Stimulated activated CD4-positive, alpha-beta T cell treated with anti-CD3 and anti-CD28 coated beads, Interleukin-4, amount 100 ng/mL, for 48 hours (primary cell): ENCODE measurements around the gene FSD2.
"Not testable (repeated sequence)": the region's sequence is repeated elsewhere in the genome, so short reads cannot be mapped to it uniquely, and the experiment has no call there.

Experiments used
- DNase-seq, 2 donors: peaks; one replicate each; pipeline ENCODE4 v3.0.0-alpha.2; 2020; ENCODE audit warnings: low read depth in 2 of 2

The FSD2 gene

DNA sequence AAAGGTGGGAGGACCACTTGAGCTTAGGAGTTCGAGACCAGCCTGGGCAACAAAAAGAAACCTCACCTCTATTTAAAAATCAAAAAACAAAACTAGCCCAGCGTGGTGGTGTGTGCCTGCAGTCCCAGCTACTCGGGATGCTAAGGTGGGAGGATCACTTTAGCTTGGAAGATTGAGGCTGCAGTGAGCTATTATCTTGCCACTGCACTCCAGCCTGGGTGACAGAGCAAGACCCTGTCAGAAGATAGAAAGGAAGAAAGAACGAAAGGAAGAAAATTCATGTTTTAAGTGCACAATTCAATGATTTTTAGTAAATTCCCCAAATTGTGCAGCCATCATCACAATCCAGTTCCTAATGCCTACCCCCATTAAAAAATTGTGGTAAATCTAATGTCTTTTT lies 7.8 kb downstream of the FSD2 start:
- no peak for DNase-seq

- DNase-seq: no peak
Measured at GRCh38 chr15:82793737-82794136, 12.1 kb downstream of the FSD2 start.

DNA sequence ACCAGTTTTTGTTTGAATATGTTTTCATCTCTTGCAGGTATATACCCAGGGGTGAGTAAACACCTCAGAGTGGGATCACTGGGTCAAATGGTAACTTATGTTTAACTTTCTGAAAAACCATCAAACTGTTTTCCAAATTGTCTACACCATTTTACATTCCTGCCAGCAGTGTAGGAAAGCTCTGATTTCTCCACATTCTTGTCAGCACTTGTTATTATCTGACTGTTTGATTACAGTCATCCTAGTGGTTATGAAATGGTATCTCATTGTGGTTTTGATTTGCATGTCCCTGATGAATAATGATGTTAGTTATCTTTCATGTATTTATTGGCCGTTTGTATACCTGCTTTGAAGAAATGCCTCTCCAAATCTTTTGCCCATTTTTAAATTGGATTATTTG lies 13.8 kb downstream of the FSD2 start:
- DNase-seq: no peak

- no peak for DNase-seq
Measured at GRCh38 chr15:82790321-82790720, 15.5 kb downstream of the FSD2 start.

- no peak for DNase-seq
Measured at GRCh38 chr15:82789491-82789890, 16.4 kb downstream of the FSD2 start.

GRCh38 chr15:82788496-82788895 lies 17.4 kb downstream of the FSD2 start:
- DNase-seq: no peak

GRCh38 chr15:82781349-82781748 lies 24.5 kb downstream of the FSD2 start:
- DNase-seq: no peak

DNA sequence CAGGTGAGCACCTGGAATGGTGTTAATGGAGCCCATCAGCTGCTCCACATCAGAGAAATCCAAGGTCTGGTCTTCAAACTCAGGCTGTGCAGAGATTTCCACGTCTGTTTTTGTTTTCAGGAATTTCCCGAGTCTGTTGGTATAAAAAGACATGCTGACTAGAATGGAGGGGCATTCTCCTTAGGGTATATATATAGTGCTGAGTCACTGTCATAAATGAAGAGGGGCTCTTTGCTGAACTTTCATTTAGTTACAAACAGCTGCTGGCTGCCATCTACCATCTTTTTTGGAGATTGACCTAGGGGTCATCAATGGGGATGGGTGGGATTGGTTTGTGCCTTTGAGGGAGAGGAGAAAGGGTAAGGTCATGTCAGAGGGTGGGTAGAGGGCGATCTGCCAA lies 27.1 kb downstream of the FSD2 start:
- DNase-seq: no peak

DNA sequence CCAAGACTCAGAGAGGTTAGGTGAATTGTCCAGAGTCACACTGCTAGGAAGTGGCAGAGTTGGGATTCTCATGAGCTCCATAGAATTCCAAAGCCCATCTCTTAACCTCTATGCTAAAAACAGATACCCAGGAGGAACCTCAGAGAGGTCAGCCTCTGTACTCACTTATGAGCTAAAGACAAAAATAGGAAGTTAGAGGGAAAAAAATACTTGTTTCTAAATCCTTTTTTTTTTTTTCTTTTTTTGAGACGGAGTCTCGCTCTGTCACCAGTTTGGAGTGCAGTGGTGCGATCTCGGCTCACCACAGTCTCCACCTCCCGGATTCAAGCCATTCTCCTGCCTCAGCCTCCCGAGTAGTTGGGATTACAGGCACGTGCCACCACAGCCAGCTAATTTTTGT lies 31.4 kb downstream of the FSD2 start:
- DNase-seq: no peak

GRCh38 chr15:82771789-82772607 lies 33.9 kb downstream of the FSD2 start:
- no peak for DNase-seq

DNA sequence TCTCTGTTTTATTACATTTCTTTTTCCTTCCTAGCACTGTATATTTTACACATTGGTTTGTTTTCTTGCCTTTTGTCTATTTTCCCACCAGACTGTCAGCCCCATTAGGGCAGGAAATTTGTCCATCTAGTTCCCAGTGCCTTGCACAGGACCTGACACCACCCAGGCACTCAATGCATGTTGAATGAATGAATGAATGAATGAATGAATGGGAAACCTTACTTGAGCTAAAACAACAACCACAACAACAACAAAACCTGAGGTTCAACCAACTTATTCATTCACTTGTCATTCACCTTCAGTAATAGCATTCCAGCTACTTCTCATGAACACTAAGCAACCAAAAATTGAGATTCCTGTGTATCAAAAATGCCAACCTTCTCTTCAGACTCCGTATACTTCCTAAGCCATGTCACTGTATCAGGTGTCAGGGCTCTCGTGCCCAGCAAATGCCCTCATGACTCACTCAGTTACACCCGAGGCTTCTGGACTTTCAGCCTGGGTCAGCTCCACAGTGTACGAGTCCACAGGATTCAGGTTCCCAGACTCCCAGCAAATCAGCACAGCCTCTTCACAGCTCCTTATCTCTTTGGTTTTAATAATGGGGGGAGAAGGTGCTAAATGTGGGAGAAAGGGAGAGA lies 37.3 kb downstream of the FSD2 start:
- no peak for DNase-seq

DNA sequence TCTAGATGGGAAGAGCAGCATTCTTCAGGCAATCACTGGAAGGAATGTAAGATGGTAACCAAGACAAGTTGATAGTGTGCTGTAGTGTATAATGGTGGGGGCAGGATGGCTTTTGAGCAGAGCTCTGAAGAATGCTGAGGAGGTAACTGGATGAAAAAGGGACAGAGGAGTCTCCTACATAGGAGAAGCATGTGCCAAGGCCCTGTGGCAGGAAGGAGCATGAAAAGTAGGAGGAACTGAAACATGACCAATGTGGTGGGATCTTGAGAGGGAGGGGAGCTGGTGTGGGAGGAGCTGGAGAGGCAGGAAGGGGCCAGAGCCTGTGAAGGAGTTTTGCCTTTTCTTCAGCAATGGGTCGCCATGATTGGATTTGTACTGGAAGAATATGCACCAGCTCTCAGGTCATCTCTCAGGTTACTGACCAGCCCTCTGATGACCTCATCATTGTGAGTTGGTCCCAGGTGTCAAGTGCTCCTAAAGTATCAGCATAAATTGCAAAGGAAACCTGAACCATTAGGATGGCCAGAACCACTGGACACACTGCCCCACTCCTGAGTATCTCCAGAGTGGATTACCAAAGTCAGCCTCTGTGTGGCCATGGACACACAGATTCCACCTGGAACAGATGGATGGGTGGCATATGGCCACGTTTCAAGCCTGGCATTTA lies 38.6 kb downstream of the FSD2 start:
- no peak for DNase-seq

GRCh38 chr15:82766201-82766600 lies 39.7 kb downstream of the FSD2 start:
- DNase-seq: not testable (repeated sequence)

DNA sequence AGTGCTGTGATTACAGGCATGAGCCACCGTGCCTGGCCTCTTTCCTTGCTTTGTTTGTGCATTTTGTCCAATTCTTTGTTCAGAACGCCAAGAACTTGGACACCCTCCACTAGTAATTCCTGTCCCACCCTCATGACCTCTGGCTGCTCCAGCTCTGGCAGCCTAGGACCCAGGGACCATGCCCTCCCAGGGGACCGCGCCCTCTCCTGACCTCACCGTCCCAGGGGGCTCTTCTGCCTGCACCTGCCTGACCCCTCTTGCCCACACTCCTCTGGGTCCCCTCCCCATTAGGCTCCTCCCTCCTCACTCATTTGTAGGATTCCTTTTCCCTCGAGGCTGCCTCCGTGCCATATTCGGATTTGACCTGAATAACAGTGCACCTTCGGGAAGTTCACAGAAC lies 41.1 kb downstream of the FSD2 start:
- DNase-seq: no peak

DNA sequence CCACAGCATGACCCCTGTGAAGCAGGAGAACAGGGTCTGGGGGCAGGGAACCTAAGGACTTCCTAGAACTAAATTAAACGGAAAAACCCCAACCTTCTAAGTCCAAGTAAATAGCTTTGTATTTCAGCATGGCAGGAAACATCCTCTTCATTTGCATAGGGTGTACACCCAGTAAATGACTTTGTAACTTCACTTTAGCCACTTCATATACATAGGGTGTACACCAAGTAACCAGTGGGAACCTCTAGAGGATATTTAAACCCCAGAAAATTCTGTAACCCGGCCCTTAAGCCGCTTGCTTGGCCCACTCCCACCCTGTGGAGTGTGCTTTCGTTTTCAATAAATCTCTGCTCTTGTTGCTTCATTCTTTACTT lies 41.8 kb downstream of the FSD2 start:
- DNase-seq: no peak

DNA sequence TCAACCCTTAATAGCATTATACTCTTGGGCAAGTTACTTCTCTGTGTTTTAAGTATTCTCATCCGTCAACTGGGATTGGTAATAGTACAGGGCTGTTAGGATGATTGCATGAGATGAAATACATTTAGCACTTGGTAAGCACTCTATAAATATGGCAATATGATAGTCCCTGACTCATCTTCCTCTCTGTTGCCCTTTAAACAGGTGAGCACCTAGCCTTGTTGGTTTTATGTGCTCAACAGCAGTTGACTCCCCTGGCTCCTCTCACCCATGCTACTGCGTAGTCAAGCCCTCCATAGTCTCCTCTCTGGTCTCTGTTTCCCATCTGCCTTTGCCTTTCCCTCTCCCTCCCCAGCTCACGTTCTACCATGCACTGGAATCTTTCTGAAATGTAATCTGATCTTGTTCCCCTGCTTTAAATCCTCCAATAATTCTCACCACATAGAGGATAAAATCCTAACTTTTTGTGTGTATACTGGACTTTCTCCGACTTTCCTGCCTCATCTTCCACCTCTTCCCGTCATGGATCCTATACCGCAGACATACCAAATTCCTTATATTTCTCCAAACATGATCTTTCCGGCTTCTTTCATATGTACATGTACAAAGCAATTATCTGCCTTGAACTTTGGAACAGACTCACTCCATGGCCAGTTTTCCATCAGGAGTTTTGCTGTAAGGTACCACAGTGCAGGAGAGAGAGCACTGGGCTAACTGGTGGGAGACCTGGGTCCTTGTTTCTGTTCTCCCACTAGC lies 42.3 kb downstream of the FSD2 start:
- DNase-seq: no peak

DNA sequence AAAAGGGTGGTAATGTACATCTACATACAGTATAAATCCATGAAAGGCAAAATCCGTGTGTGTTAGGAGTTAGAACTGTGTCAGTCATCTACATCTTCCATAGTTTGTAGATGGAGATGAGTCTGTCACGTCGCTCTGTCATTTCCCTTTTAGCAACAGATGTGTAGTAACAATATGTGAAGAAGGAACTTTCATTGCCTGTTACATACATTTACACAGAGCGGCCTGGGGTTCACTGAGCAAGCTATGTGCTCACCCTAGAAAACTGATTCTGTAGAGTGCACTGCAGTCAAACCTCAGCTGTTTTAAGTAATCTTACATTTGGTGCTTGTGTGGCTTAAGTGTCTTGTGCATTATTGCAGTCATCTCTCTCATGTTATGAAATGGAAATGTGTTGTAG lies 54.6 kb downstream of the FSD2 start:
- no peak for DNase-seq

- no peak for DNase-seq
Measured at GRCh38 chr15:82750831-82751180, 55.1 kb downstream of the FSD2 start.

DNA sequence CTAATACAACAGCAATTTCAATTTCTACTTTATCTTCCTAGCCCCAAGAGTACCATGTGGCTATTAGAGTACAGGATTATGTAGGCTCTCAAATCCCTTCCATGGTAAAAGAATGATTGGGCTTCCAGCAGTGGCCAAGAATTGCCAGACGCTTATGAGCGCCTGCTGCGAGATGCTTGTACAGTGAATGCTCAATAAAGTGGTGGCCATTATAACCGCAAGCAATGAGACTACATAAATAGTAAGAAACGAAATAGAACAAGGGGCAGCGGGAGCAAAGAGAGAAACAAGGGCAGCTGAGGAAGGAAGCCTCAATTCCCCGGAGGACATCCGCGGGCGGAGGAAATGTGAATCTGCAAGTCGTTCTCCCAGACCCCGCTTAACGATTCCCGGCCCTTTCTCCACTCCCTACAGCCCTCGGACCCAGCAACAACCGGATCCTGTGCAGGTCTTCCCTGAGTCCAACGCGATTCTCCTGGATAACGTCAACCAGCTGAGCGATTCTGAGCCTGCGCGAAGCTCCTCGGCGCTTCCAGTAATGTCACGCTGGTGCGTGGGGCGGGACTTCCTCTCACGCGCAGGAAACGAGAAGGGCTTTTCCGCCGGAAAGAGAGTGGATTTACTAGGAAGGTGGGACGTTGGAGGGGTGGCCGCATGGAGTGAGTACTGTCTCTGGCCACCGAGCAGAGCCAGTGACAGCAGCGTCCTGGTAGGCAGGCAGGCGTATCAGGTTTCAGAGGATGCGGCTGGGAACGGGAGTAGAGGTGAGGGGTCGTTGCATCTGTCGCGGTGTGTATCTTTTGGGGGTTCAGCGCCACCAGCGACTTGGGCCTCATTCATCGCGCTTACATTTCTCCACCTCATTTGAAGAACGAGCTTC lies 55.7 kb downstream of the FSD2 start:
- peak; percentile 71 to 85 for DNase-seq

- DNase-seq: no peak
Measured at GRCh38 chr15:82748315-82748714, 57.6 kb downstream of the FSD2 start.

DNA sequence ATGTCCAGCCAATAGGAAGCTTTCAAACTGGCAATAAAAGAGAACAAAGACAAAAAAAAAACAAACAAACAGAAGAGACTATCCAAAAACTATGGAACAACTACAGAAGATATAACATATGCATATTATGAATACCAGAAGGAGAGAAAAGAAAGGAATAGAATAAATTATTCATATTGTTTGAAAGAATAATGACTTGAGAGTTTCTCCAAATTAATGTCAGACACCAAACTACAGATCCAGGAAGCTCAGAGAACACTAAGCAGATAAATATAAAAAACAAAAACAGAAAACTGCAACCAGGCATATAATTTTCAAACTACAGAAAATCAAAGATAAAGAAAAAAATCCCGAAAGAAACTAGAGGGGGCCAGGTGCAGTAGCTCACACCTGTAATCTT lies 62.1 kb downstream of the FSD2 start:
- no peak for DNase-seq
